Memory B cell (primary cell): ENCODE measurements around the gene ZMIZ1.

Experiments
- ATAC-seq: fragments of 150-1000 bp; cut with Tn5 transposase; 2 replicates; pipeline ENCODE4 v1.10.0; 2021; ENCODE audit warnings: low read depth, mild to moderate bottlenecking, moderate library complexity
- DNase-seq, 2 donors: peaks; one replicate each; pipeline ENCODE4 v3.0.0; 2022; ENCODE audit warnings: low spot score in 2 of 2
- H3K27ac Mint-ChIP-seq: one replicate; pipeline ENCODE4 v1.8.0; 2022; ENCODE audit warnings: mild to moderate bottlenecking, moderate library complexity, mixed read lengths
- H3K27me3 Mint-ChIP-seq: one replicate; pipeline ENCODE4 v1.8.0; 2022; ENCODE audit warnings: mixed read lengths
- H3K36me3 Mint-ChIP-seq: one replicate; pipeline ENCODE4 v1.8.0; 2022; ENCODE audit warnings: mild to moderate bottlenecking, mixed read lengths
- H3K4me1 Mint-ChIP-seq: one replicate; pipeline ENCODE4 v1.8.0; 2022; ENCODE audit warnings: mixed read lengths
- H3K4me3 Mint-ChIP-seq: one replicate; pipeline ENCODE4 v1.8.0; 2022; ENCODE audit warnings: mild to moderate bottlenecking, moderate library complexity, mixed read lengths
- H3K9me3 Mint-ChIP-seq: one replicate; pipeline ENCODE4 v1.8.0; 2022; ENCODE audit warnings: mixed read lengths

The ZMIZ1 gene

DNA sequence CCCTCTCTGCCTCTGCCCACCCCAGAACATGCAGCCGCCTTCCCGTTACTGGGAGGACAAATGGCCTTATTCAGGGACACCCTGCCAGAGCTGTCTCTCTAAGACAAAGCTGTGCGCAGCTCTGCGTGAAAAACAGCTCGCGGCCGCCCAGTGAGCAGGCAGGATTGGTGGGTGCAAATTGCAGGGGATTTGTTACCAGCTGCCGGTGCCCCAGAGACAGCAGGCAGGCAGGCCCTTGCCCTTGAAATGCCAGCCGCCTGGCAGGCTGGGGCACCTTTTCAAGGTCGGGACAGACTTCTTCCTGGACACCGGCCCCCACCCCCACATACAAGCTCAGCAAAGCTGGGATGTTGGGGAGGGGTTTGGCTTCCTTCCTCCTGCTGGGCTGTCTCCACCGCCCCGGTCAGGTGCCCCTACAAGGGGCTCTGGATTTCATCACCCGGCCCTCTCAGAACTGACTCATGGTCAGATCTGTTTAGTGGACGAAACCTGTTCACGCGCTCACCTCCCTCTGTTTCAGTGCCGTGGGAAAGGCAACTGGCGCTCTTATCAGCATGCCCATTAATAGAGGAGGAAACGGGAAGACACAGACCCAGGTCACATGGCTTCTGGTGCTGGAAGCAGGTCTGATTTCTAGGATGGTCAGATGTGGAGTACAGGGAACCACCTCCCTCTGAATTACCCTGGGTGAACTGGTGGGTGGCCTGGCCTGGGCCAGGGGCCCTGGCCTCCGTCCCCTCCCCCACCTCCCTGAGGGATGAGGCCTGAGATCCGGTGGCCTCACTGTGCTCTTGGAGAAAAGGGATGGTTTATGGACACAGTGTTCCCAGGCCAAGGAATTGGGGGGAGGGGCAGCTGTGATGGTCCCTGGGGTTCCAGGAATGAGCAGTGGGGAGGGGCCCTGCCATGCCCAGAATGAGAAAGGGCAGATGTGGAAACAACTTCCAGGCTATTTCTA is 154.6 kb downstream of the ZMIZ1 start:
- Mint-ChIP-seq H3K4me3 (no peak overlapping the region), H3K36me3 (no peaks in the 10 kb centered on the region), H3K27me3 (peaks cover 2% of the 10 kb centered on the region), H3K27ac (no peak overlapping the region), H3K9me3 (no peaks in the 10 kb centered on the region), H3K4me1 (peaks cover 3% of the 10 kb centered on the region)
- ATAC-seq (no peak), DNase-seq (no peak)

DNA sequence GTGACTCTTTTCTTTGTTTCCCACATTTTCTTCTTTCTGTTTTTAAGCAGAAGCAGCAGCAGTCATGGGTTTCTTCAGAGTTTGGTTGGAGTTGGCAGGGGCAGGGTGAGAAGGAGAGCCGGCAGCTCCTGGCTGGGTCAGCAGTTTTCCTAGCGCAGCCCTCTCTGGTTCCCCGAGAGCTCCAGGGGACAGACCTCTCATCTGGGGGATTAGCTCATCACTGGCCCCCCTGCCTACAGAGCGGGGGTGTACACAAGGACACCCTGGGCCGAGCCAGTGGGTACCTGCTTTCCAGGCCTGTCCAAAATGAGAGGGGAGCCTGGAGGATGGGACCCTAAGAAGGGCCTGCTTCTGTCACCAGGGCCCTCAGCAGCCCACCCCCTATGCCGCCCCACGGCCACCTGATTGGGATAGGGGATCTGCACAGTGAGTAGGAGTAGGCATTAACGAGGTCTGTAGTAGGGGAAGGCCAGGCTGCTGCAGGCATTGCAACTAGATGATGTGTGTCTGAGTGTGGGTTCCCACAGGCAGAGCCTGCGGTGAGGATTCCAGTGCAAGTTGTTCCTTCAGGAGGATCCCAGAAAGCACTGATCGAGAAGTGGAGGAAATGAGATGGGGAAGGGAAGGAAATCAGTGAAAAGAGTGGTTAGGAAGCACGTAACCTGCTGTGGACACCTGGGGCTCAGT is 155.6 kb downstream of the ZMIZ1 start:
- Mint-ChIP-seq H3K4me1 (peaks cover 11% of the 10 kb centered on the region), H3K36me3 (no peaks in the 10 kb centered on the region), H3K4me3 (no peak overlapping the region), H3K27ac (no peak overlapping the region), H3K27me3 (peaks cover 2% of the 10 kb centered on the region), H3K9me3 (no peaks in the 10 kb centered on the region)
- DNase-seq (no peak), ATAC-seq (no peak)

DNA sequence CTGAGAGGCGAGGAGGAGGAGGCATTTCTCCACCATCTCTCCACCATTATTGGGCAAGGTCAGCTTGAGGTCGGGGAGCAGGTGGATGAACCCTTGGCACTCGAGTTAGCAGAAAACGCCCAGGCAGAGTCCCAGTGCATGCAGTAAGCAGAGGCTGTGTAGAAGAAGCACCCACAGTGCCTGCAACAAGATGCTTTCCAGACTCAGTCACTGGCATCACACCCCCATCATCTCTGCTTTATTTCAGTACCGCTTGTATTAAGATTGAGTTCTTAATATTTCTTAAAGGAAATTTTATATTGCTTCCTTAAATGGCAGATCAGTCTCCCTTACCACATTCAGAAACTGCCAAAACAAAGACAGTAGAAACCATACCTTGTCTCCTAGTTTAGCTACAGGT is 156.2 kb downstream of the ZMIZ1 start:
- no peaks in the 10 kb centered on the region for H3K9me3 Mint-ChIP-seq
- no peak overlapping the region for H3K27ac Mint-ChIP-seq
- H3K4me3 Mint-ChIP-seq = no peak overlapping the region
- H3K27me3 Mint-ChIP-seq = peaks cover 2% of the 10 kb centered on the region
- H3K4me1 Mint-ChIP-seq = peaks cover 13% of the 10 kb centered on the region
- no peak for ATAC-seq
- no peaks in the 10 kb centered on the region for H3K36me3 Mint-ChIP-seq
- DNase-seq = no peak

DNA sequence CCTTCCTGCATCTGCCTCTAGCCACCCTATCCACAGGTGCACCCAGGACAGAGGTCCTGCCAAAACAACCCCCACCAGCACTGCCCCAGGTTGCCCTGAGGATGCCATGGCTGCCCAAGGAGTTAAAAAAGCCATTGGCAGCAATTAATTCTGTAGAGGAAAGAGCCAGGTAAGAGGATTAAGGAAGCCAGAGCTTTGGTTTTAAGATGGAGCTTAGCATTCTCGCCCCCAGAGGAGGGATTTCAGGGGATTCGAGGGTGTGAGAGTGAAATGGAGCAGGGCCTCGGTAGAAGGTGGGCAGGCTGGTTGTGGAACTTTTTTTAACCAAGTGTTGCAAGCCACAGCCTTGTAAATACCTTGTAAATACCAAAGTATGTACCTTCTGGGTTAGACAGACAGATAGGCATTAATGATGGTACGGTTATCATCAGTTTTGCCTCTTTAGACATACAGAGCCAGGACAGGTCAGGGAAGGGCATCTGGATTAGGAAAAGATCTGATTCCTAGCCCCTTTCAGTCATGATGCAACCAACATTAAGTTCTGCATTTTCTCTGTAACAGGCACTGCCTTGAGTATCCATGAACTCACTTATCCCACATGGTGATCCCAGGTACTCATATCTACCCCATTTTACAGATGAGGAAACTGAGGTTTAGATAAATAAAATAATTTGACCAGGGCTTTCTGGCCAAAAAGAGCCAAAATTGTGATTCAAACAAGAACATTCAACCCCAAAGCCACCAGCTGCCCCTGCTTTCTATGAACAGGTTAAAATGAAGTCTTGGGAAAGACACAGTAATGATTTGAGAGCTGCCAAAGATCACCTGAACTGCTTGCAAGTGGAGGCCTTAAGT is 157.9 kb downstream of the ZMIZ1 start:
- peaks cover 20% of the 10 kb centered on the region for H3K4me1 Mint-ChIP-seq
- no peak overlapping the region for H3K27ac Mint-ChIP-seq
- H3K27me3 Mint-ChIP-seq = no peaks in the 10 kb centered on the region
- no peak overlapping the region for H3K4me3 Mint-ChIP-seq
- ATAC-seq (no peak), DNase-seq (no peak)
- no peaks in the 10 kb centered on the region for H3K36me3 Mint-ChIP-seq
- no peaks in the 10 kb centered on the region for H3K9me3 Mint-ChIP-seq

DNA sequence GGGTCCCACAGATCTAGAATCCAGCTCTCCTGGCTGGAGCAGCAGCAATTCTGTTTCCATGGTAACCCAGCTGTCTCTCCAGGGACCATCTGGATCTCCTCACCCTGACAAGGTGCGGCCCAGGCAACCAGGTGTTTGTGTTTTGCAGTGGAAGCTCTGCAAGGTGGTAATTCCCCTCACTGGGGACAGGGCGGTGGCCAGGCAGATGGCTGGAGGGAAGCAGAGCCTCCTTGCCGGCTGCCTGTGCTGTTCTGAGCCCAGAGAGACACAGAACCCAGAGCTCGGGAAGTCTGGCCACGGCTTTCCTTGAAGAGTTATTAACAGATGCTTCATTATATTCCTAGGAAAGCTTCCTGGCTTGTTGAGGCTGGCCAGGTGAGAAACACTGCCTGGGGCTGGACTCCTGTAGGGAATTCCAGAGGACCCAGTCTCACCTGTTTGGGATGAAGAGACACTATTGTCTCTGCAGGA is 160.3 kb downstream of the ZMIZ1 start:
- H3K27ac Mint-ChIP-seq = peak overlapping the region; percentile 65

DNA sequence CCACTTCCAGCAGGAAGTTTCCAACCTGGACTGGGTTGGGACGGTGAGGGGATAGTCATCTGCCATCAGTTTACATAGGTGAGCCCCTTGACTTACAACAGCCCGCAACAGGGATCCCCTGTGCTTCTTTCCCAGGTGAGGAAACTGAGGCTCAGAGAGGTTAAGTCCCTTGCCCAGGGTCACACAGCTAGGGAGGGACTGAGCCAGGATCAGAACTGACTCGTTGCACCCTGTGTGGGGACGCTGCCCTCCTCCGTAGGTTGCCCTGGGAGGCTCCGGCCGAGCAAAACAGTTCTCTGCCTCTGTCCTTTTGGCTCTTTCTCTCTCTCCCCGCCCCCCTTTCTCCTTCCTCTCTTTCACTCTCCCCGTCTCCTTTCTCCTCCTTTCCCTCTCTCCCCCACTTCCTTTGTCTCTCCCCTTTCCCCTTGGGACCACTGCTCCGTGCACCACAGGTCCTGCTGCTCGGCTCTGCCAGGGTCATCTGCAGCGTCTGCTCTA is 161.1 kb downstream of the ZMIZ1 start:
- no peak for ATAC-seq

More for the DNA sequence above, 160.3 kb downstream of the ZMIZ1 start:
- no peaks in the 10 kb centered on the region for H3K9me3 Mint-ChIP-seq
- peaks cover 20% of the 10 kb centered on the region for H3K4me1 Mint-ChIP-seq
- no peaks in the 10 kb centered on the region for H3K36me3 Mint-ChIP-seq
- no peak for DNase-seq
- ATAC-seq = peak; percentile 83
- no peaks in the 10 kb centered on the region for H3K27me3 Mint-ChIP-seq
- H3K4me3 Mint-ChIP-seq = no peak overlapping the region

DNA sequence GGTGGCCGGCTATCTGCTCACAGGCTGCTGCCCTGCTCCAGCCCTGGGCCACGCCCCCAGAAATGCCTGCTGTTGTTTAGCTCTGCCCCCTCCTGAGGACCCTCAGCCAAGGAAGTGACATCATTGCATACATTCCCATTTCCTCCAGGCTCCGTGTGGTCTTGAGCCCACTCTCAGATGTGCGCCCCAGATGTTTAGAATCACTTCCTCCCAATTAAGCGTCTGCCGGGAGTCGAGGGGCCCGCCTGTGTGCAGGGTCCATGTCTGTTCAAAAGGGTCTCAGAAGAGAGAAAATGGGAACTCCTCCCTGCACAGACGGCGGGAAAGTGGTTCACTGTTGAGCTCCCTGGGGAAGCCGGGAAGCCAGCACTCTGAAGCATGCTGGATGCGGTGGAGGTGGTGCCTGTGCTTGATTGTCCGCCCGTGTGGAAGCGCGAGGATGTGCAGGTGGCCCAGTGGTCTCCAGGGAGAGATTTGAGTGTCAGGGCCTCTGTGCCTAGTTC is 161.6 kb downstream of the ZMIZ1 start:
- peak overlapping the region; percentile 65 for H3K4me3 Mint-ChIP-seq

More for the DNA sequence above, 161.1 kb downstream of the ZMIZ1 start:
- Mint-ChIP-seq H3K36me3 (no peaks in the 10 kb centered on the region), H3K27me3 (no peaks in the 10 kb centered on the region), H3K27ac (peak overlapping the region; percentile 84), H3K4me1 (peaks cover 20% of the 10 kb centered on the region), H3K9me3 (no peaks in the 10 kb centered on the region), H3K4me3 (peak overlapping the region; percentile 65)
- DNase-seq = no peak

DNA sequence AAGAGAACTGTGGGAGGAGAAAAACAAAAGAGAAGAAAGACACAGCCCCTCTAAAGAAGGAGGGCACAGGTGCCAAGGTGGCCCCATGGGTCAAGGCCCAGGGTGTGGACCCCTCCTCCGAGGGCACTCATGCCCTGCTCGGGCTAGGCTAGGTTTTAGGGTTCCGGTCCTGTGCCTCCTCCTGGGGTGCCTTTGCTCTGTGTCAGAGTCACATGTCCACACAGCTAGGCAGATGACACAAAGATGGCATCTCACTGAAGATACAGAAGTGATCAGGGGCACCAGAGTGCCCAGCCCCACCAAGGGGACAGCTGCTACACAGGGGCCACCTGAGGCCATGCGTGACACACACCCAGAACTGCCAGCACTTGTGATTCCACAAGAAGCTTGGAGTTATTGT is 162.1 kb downstream of the ZMIZ1 start:
- Mint-ChIP-seq H3K27ac (peak overlapping the region; percentile 84), H3K4me1 (peaks cover 20% of the 10 kb centered on the region), H3K36me3 (no peaks in the 10 kb centered on the region), H3K4me3 (no peak overlapping the region), H3K27me3 (no peaks in the 10 kb centered on the region), H3K9me3 (no peaks in the 10 kb centered on the region)
- DNase-seq (no peak), ATAC-seq (peak; percentile 55)

More for the DNA sequence above, 161.6 kb downstream of the ZMIZ1 start:
- no peaks in the 10 kb centered on the region for H3K36me3 Mint-ChIP-seq
- H3K4me1 Mint-ChIP-seq = peaks cover 20% of the 10 kb centered on the region
- DNase-seq (no peak), ATAC-seq (peak; percentile 39)
- H3K27ac Mint-ChIP-seq = peak overlapping the region; percentile 84
- H3K9me3 Mint-ChIP-seq = no peaks in the 10 kb centered on the region
- H3K27me3 Mint-ChIP-seq = no peaks in the 10 kb centered on the region

DNA sequence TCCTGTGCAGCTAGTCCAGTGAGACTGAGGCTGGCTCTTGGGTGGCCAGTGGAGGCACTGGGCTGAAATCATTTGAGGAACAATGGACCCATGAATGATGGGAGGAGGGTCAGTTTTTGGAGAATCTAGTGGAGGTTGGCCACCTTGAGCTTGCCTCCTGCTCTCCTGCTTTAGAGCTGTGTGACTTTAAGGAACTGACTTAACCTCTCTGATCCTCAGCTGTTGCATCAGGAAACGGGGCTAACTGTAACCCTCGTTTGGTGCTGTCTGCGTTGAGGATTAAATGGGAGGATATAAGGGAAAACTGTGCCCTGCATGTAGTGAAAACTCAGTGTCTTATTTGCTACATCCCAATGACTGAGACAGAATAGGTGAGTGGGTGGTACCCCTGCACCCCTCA is 163.1 kb downstream of the ZMIZ1 start:
- DNase-seq = no peak
- Mint-ChIP-seq H3K4me3 (no peak overlapping the region), H3K27me3 (no peaks in the 10 kb centered on the region), H3K4me1 (peaks cover 22% of the 10 kb centered on the region), H3K27ac (no peak overlapping the region), H3K36me3 (no peaks in the 10 kb centered on the region), H3K9me3 (no peaks in the 10 kb centered on the region)
- no peak for ATAC-seq

DNA sequence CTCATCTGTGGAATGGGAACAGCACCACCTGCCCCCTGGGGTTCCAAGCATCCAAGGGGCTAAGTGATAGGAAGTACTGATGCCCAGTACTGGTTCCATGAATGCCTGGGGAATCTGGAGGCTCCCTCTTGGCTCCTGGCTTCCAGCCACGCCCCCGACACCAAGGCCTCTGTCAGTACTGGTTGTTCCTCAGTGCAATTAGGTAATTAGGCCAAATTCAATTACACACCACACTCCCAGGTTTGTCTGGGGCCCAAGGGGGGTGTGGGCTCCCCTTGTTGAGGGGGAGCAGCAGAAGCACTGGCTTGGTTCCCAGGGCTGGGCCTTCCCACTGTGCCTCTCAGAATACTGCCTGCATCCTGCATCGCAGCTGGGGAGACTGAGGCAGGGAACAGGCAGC is 164.1 kb downstream of the ZMIZ1 start:
- DNase-seq = no peak
- Mint-ChIP-seq H3K36me3 (no peaks in the 10 kb centered on the region), H3K27me3 (no peaks in the 10 kb centered on the region), H3K9me3 (no peaks in the 10 kb centered on the region), H3K4me3 (no peak overlapping the region), H3K27ac (no peak overlapping the region), H3K4me1 (peaks cover 25% of the 10 kb centered on the region)
- ATAC-seq = no peak

DNA sequence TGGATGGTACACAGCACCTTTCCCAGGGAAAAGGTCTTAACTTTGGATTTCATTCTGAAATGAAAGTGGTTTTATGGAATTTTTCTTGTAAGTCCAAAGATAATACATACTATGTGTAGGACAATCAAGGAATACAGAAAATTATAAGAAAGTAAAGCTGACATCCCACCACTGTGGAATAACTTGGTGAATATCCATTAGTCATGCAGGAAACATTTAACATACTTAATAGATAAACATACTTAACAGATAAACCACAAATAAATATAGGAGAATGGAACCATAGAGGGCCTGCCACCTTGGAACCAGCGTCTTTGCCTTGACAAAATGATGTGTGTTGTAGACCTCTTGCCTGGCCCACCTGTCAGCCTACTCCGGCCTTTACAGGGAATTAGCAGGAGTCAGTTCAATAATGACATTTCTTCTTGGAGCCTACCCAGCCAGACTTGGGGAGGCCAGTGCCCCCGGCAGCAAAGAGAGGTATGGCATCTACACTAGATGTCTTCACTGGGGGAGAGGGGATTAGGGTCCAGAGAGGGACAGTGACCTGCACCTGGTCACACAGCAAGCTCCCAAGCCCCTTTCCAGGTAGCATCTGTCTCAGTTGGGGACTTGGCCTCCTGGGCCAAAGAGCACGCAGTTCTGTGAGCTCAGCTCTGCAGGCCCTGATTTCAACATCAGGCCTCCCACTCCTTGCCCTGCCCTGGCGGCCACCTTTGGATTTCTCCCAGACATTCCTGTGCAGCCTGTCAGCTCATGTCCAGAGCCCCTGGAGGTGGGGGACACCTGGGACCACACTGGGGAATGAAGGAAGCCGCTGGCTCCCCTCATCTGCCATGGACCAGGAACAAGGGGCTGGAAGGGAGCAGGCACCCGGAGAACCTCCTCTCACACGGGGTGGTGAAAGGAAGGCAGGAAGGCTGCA is 165.9 kb downstream of the ZMIZ1 start:
- peaks cover 15% of the 10 kb centered on the region for H3K4me1 Mint-ChIP-seq
- no peak overlapping the region for H3K4me3 Mint-ChIP-seq
- no peaks in the 10 kb centered on the region for H3K27me3 Mint-ChIP-seq
- no peak overlapping the region for H3K27ac Mint-ChIP-seq
- no peaks in the 10 kb centered on the region for H3K36me3 Mint-ChIP-seq
- DNase-seq (no peak), ATAC-seq (no peak)
- H3K9me3 Mint-ChIP-seq = no peaks in the 10 kb centered on the region

DNA sequence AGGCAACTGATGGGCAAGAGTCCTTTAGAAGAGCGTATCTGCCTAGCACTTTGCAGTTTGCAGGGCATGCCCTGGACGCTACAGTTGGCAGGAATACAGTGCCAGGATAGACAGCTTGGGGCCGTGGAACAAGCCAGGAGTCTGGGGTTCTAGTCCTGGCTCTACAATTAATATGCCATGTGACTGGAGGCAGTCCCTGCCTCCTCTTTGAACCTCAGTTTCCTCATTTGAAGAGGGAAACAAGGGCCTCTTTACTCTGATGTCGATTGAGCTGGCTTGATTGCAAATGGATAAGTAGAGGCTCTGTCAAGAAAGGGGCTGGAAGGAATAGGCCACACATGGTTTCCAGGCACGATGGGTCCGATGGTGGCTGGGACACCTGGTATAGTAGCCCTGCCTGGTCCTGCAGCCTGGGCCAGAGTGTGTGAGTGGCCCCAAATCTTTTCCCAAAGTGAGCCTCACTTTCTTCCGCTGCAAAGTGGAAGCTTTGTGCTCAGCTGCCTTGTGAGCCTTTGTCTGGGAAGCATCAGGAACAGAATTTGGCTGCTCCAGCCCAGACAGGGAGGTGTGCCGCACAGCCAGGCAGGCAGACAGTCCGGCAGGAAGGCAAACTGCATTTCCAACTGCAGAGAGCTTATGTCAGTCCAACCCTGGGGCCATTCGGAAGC is 167.1 kb downstream of the ZMIZ1 start:
- Mint-ChIP-seq H3K27ac (no peak overlapping the region), H3K36me3 (no peaks in the 10 kb centered on the region), H3K27me3 (no peaks in the 10 kb centered on the region), H3K4me1 (peaks cover 7% of the 10 kb centered on the region), H3K9me3 (no peaks in the 10 kb centered on the region), H3K4me3 (no peak overlapping the region)
- ATAC-seq = no peak
- no peak for DNase-seq
